ENCODE measurements around the gene PLEKHH2.
"Not testable (repeated sequence)": the region's sequence is repeated elsewhere in the genome, so short reads cannot be mapped to it uniquely, and the experiment has no call there.

The PLEKHH2 gene

DNA sequence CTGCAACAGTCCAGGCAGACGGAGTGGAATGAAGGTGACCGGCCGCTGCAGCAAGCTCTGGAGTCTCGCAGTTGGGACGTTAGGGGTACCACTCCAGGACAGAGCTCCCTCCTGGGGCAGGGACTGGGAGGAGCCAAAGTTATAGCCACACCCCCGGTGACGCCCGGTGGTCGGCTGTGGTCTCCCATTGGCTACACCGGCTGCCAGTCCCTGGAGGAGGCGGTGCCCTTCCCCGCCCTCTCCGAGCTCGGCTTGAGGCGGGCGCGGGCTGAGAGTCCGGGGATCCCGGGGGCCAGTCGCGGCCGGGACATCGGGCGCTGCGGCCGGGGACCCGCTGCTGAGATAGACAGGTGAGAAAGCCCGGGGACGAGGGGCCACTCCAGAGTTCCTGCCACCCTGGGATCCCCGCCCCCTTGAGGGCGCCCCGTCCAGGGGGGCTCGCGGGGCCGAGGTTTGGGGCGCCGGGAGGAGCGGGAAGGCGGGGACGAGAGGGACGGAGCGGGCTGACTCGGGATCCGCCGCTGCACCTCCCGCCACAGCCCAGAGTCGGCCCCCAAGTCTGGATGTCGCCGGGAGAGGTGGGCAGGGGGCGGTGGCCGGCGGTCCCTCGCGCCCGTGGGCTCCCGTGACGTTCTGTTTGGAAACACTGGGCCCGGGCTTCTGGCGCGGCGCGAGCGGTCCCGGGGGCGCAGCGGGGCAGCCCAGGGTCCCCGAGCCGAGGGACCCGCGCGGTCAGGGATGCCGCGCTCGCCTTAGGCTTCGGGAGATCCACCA is at the start of gene PLEKHH2:
TSS of gene PLEKHH2 (plus strand) at position 231 of the 774 bp plus-strand sequence. CDS start 7,414 bp downstream, outside the sequence.
- peak; percentile 49 for DNase-seq (ENCODE audit: extremely low read depth, low read depth)
- TF ChIP-seq, protein P1, sequence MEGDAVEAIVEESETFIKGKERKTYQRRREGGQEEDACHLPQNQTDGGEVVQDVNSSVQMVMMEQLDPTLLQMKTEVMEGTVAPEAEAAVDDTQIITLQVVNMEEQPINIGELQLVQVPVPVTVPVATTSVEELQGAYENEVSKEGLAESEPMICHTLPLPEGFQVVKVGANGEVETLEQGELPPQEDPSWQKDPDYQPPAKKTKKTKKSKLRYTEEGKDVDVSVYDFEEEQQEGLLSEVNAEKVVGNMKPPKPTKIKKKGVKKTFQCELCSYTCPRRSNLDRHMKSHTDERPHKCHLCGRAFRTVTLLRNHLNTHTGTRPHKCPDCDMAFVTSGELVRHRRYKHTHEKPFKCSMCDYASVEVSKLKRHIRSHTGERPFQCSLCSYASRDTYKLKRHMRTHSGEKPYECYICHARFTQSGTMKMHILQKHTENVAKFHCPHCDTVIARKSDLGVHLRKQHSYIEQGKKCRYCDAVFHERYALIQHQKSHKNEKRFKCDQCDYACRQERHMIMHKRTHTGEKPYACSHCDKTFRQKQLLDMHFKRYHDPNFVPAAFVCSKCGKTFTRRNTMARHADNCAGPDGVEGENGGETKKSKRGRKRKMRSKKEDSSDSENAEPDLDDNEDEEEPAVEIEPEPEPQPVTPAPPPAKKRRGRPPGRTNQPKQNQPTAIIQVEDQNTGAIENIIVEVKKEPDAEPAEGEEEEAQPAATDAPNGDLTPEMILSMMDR (IDR thresholded peaks at IDR 0.05; ENCODE audit: low read depth, low read length): no peak

DNA sequence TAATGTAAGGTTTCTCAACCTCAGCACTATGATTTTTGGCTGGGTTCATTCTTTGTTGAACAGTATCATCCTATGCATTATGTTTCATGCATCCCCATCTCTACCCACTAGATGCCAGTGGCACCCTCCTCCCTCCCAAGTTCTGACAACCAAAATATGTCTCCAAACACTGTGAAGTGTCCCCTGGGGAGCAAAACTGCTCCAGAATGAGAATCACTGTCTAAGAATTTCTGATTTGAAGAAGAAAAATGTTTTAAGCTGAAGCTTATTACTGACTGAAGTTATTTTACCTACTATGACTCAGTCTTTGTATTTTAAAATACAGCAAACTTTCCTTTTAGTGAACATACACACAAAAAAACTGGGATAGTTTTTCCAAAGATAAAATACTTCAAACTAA is 44.6 kb upstream of the PLEKHH2 start:
- no peak for DNase-seq (ENCODE audit: extremely low read depth, low read depth)
- TF ChIP-seq, protein P1 (IDR thresholded peaks at IDR 0.05; ENCODE audit: low read depth, low read length): no peak

DNA sequence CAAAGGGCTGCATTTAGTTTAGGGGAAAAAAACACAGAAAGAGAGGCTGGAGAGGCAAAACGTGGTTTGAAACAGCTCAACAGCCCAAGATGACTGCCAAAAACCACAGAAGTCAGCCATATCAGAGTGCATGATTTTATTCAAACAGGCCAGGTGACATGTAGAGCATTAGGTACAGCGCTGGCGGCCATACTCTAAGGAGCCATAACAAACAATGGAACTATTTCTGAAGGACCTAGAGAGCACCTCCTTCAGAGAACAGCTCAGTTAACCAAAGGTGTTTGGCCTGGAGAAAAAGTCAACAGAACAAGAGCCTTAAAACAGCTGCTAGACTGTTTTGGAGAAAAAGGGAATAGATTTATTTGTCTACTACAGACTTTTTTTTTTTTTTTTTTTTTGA is 43.8 kb upstream of the PLEKHH2 start:
- DNase-seq (ENCODE audit: extremely low read depth, low read depth): no peak
- TF ChIP-seq, protein P1 (IDR thresholded peaks at IDR 0.05; ENCODE audit: low read depth, low read length): no peak

DNA sequence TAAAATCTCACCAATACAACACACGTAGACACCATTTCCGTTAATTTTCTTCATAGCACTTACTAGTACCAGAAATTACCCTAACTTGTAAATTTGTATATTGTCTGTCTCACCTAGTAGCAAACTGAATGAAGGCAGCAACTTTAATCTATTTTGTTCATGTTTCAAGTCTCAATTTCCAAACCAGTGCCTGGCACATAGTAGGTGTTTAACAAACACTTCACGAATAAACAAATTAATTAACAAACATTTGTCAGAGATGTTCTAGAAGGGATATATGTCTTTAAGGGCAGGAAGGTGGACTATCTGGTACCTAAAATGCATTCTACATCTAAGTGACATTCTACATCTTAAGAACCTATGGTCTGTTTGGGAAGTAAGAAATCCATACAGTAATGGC is 42.2 kb upstream of the PLEKHH2 start:
- TF ChIP-seq, protein P1 (IDR thresholded peaks at IDR 0.05; ENCODE audit: low read depth, low read length): no peak
- DNase-seq (ENCODE audit: extremely low read depth, low read depth): no peak

DNA sequence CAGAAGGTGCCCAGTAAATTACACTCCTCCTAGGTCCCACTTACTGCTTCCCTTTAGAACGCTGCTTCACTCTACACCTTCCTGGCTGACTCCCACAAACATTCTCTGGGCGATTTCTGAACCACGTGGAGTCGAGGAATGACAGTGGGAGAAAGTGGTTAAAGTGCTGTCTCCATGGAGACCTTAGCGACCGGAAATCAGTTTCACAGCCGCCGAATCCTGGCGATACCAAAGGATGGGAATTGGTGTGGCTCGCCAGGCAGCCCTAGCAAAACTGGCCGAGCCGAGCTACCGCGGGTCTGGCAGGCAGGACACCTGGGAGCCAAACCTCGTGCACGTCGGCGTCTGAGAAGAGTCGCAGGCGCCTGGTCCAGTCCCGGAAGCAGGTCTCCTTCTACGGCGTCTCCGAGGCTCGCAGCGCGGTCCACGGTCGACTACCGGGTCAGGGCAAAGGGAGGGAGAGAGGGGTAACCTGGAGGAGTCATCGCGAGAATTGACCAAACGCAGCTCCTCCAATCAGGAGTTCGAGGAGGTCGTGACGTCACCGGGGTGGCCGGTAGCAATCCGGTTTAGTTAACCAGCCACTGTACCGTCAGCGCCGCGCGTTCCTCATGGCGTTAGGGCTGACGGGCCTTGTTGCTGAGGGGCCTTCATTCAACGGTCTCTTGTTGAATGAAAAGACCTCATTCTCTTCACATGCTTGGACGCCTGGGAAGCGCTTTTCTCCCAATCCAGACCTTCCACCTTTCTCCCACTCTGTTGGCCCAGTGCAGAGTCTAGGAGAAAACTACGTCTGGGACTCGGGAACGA is 41.3 kb upstream of the PLEKHH2 start, which contains the start of gene THADA:
TSS of gene THADA (minus strand) at position 436 of the 810 bp plus-strand sequence. CDS start 3,646 bp downstream, outside the sequence.
- TF ChIP-seq, protein P1 (IDR thresholded peaks at IDR 0.05; ENCODE audit: low read depth, low read length): no peak
- DNase-seq (ENCODE audit: extremely low read depth, low read depth): peak; percentile 98

DNA sequence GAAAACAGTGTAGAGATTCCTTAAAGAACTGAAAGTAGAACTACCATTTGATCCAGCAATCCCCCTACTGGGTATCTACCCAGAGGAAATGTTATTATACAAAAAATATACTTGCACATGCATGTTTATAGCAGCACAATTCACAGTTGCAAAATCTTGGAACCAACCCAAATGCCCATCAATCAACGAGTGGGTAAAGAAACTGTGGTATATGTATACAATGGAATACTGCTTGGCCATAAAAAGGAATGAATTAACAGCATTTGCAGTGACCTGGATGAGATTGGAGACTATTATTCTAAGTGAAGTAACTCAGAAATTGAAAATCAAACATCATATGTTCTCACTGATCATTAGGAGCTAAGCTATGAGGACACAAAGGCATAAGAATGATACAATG is 36.5 kb upstream of the PLEKHH2 start:
- not testable (repeated sequence) for DNase-seq (ENCODE audit: extremely low read depth, low read depth)

DNA sequence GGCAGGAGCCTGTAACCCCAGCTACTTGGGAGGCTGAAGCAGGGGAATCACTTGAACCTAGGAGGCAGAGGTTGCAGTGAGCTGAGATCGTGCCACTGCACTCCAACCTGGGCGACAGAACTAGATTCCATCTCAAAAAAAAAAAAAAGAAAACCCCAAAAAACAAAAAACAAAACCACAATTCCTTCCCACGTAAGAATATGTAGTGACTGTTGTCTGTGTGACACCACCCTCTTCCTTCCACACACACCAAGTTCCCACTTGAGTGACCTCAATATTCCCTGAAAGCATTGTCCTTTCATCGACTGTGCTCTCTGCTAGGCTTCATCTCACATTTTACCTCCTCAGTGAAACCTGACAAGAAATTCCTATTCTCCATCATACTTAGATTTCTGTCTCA is 32.4 kb upstream of the PLEKHH2 start:
- TF ChIP-seq, protein P1 (IDR thresholded peaks at IDR 0.05; ENCODE audit: low read depth, low read length): no peak
- no peak for DNase-seq (ENCODE audit: extremely low read depth, low read depth)
